Stimulated activated CD8-positive, alpha-beta memory T cell treated with anti-CD3 and anti-CD28 coated beads, Interleukin-15, amount 100 ng/mL, for 1 hour (primary cell): ENCODE results near the gene SLC19A1.

Source experiments
- DNase-seq: peaks from one replicate; pipeline ENCODE4 v3.0.0-alpha.2; 2020; ENCODE audit warnings: low read depth

SLC19A1 gene

DNA sequence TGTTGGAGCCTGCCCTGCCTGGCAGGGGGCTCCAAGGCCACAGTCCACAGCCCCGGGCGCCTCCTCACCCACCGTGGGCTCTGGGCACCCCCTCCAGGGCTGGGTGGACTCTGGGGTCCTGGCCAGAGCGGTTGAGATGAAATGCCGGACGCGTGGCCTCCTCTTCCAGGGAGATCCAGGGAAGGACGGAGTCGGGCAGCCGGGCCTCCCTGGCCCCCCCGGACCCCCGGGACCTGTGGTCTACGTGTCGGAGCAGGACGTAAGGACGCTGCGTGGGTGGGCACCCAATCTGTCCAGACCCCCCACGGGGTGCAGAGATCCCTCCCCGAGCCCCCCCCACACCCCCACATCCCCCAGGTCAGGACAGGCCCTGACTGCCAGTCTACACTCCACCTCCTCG, 51.2 kb downstream of the SLC19A1 start:
- no peak for DNase-seq

DNA sequence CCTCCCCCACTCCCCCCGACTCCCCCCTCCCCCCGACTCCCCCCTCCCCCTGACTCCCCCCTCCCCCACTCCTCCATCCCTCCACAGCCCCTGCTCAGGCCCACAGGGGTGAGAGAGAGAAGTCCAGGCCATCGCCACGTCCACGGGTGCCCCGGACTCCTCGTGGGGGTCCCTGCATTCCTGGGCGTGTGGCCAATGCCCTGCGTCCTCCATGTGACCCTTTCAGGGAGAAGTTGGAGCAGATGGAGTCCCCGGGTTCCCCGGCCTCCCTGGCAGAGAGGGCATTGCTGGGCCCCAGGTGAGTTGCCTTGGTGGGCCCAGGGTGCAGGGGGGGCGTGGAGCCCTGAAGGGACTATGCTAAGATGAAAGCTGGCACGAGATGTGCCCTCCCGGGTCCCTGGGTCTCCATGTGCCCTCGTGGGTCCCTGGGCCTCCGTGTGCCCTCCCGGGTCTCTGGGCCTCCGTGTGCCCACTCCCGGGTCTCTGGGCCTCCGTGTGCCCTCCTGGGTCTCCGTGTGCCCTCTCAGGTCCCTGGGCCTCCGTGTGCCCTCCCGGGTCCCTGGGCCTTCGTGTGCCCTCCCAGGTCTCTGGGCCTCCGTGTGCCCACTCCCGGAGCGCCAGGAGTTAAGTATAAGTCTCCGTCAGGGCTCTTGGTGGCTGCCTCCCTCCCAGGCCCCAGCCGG, 52.0 kb downstream of the SLC19A1 start:
- no peak for DNase-seq

DNA sequence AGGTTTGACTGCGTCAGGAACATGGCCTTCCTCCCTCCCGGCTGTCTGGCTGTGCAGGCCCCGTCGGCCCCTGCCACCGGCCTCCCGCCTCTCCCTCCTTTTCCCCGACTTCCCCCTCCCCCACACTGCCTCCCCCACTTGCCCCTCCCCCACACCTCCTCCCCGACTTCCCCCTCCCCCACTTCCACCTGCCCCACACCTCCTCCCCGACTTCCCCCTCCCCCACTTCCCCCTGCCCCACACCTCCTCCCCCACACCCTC, 52.6 kb downstream of the SLC19A1 start:
- DNase-seq = no peak

DNA sequence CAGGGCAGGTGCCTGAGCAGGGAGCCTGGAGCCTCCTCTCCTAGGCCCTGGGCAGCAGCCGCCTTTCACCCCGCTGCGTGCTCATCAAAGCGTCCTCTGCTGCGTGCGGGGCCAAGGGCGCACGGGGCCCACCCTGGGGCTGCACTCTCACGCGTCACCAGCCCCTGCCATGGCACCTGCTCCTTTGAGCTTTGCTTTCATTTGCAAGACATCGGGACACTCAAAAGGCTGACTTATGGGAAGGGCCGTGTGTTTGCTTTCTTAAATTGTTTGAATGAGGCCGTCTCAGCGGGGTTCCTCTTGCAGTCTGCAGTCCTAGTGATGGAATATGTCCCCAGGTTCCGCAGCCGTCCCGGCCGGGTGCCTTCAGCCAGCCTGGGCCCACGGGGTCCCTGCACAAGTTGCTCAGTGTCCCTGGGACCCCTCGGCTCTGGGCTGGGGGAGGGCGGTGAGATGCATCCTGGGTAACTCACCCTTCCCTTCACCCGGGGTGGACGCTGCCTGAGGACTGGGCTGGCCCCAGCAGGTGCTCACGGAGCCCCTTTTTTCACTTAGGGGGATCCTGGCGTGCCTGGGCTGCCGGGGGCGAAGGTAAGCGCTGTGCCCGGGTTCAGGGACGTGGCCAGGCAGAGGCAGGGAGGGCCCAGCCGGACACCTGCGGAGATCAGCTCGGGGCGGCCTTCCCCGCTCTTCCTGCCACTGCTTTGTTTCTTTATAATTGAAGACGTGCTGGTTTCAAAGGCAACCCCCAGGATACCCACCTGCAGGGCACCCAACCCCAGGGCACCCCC, 53.1 kb downstream of the SLC19A1 start:
- no peak for DNase-seq

DNA sequence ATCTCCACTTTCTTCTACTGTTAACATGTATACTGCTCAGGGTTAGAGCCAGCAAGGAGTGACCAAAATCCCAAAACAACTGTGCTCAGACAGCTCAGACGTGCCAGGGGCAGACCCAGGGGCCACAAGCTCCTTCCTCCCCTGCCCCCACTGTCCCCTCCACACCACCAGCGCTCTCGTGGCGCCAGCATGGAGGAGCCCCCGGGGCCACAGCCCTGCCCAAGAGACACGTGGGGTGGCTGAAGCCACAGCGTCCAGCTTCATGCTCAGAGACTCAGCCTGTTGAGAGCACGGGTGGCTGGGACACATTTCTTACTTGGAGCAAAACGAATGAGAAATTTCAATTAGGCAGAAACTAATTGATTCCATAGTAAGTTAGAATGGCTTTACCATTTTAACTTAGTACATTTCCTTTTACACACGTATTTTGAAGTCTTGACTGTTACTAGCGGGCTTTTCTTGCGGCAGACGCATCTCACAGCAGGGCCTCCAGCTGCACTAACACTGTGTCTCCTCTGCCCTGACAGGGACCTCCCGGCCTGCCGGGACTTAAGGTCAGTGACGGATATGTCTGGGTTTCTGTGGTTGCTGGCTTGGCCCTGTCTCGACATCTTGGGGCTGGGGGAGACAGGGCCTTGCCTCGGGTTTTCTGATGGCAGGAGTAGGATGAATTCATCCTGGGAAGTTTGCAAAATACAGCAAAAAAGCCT, 54.2 kb downstream of the SLC19A1 start:
- DNase-seq = no peak

DNA sequence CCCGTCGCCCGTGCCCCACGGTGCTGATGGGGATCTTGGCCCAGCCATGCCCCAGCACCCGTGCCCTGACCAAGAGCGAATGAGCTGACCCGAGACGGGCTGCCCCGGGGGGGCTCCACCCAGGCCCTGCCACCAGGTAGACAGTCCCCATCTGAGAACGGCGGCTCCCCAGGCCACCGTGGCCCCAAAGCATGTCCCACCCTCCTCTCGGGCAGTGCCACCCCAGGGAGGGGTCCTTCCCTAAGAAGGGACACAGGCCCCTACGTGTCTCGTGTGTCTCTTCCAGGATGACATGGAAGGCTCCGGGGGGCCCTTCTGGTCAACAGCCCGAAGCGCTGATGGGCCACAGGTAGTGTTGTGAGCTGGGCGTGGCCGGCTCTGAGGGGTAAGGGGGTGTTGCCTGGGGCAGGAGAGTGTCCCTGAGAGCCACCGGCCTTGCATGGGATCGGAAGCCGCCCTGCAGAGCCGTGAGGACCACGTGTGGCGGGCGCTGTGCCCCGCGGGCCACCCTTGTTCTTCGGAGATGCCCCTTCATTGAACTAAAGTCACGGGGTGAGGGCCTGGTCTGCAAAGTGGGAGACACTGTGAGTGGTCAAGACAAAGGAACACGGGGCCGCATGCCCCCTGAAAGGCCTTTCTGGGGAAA, 55.0 kb downstream of the SLC19A1 start:
- no peak for DNase-seq

DNA sequence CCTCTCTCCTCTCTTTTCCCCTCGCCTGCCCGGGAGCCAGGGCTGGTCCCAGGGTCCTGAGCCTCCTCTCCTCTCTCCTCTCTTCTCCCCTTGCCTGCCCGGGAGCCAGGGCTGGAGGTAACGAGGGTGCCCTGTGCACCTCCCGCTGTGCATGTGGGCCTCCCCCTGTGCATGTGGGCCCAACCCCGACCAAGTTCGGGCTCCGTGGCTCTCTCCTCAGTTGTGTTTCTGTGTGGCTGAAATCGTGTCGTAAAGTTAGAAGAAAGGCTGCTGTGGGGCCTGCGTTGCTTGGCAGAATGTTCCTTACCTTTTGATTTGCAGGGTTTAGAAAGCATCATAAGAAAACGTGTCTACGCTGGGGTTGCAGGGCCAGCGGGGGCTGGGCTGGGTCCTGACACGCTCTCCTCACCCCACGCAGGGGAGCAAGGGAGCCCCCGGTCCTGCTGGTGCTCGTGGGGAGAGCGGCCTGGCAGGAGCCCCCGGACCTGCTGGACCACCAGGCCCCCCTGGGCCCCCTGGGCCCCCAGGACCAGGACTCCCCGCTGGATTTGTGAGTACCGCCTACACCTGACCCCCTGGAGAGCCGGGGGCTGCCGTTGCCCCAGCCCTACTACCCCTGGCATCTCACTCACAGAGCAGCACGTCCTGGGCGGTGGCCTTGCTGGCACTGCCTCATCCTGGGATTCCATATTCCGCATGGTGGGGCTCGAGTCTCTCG, 55.6 kb downstream of the SLC19A1 start:
- DNase-seq = no peak

DNA sequence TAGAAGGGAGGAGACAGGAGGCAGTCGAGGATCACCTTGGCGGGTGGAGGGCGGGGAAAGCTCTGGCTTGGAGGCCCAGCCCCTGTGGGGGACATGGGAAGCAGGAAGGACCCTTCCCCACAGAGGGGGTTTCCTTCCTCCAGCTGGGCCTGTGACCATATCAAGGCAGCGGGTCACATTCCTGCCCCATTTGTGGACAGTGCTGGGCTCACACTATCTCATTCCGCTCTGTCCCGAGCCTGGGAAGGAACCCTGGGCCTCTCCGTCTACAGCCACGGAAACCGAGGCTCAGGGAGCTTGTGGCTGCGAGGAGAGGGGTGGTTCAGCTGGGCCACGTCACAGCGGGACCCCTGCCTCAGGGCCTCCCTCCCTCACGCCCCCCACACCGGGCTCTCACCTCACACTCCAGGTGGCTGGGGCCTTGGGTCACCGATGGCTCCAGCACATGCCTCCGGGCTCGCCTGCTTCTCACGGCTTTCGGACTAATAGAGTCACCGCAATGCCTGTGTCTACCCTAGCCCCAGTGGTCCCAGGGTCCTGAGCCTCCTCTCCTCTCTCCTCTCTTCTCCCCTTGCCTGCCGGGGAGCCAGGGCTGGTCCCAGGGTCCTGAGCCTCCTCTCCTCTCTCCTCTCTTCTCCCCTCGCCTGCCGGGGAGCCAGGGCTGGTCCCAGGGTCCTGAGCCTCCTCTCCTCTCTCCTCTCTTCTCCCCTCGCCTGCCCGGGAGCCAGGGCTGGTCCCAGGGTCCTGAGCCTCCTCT, 56.4 kb downstream of the SLC19A1 start:
- no peak for DNase-seq

DNA sequence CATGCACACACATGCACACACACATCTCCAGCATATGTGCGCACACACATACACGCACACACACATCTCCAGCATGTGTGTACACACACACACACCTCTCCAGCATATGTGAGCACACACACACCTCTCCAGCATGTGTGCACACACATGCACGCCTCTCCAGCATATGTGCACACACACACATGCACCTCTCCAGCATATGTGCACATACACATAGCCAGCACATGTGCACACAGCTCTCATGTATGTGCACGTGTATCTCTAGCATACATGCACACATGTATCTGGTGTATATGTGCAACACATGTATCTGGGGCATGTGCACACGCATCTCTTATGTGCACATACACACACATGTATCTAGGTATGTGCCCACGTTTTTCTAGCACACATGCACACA, 57.9 kb downstream of the SLC19A1 start:
- DNase-seq = no peak

DNA sequence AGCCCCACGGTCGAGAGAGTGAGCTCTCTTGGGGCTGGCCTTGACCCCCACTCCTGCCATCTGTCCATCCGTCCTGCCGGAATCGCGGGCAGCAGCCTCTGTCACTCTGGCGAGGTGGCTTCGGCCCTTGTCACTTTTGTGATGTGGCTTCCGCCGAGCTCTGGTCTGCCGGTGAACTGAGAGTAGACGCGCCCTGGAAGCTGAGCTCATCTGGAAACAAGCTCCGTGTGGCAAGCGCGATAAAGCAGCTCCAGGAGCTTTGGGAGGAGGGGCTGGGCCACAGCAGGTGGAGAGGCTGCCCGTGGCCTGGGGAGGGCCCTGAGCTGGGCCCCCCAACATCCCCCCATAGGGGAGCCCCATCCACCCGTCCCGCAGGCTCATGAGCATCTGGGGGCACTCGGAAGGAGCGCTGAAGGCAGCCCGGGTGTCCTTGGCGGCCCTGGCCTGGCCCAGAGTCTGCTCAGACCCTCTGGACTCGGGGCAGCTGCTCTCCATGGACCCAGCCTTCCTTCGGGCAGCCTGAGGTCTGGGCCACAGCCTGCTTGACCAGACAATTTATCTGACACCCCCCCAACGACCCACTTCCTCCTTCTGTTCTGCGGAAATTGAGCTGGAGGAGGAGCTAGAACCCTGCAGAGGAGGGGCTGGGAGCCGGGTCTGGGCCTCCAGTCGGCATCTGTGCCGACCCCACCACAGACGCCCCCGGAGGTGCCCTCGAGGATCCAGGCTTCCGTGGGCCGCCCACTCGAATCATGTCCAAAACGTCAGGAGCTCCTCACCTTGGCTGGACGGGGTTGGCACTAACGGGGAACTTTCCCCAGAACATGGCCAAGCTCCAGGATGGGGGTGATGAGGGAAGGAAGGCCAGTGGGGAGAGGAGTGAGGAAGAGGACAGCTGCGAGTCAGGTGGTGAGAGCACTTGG, 59.1 kb downstream of the SLC19A1 start:
- peak; percentile 14 for DNase-seq

DNA sequence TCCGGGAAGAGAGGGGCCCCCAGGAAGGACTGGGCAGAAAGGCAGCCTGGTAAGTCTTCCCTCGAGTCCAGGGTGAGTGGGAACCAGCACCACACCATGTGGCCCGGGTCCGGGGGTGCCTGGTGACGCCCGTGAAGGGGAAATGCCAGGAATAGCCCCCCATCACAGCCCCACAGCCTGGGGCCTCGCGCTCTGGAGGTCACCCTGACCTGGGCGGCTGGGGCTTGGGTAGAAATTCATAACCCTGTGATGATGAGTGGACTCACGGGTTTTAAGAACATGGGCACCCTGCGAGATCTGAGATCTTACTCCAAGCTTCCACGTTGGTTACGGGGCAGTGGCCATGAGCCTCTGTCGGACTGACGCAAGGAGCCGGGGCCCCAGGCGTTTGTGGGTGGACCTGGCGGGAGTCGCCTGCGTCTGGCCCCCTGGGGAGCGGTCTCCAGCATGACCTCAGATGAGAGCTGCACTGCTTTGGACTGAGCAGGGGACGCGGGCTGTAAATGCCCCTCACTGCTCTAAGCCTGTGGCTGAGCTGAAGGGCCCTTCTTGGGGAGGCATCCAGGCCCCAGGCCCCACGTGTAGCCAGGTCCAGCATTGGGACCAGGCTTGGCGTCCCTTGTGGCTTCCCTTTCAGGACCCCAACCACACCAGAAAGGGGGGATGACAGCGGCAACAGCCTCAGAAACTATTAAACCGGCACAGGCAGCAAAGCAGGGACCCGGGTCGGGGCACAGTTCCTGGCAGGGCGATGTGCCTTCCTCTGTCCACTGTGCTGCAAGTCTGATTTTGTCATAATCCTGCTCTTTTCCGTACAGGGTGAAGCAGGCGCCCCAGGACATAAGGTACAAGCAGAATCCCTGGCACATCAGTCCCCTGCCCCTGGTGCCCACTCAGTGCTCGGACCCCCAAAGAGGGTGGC, 60.0 kb downstream of the SLC19A1 start:
- DNase-seq = no peak

DNA sequence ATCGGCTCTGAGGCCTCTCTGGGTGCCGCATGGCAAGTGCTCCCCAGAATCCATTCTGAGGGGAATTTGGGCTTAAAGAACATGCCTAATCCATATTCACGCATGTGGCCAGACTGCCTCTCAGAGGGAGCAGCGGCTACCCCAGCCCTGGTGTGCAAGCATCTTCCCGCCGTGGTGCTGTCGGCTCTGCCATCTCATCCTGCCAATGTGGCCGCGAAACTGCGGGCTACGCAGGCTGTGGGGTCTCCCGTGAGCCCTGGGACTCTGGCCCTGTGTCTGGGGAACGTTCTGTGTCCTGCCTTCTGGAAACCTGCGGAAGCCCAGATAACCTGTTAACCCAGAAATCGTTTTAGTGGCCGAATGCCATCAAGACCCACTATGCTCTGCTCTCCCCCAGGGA, 60.7 kb downstream of the SLC19A1 start:
- no peak for DNase-seq

DNA sequence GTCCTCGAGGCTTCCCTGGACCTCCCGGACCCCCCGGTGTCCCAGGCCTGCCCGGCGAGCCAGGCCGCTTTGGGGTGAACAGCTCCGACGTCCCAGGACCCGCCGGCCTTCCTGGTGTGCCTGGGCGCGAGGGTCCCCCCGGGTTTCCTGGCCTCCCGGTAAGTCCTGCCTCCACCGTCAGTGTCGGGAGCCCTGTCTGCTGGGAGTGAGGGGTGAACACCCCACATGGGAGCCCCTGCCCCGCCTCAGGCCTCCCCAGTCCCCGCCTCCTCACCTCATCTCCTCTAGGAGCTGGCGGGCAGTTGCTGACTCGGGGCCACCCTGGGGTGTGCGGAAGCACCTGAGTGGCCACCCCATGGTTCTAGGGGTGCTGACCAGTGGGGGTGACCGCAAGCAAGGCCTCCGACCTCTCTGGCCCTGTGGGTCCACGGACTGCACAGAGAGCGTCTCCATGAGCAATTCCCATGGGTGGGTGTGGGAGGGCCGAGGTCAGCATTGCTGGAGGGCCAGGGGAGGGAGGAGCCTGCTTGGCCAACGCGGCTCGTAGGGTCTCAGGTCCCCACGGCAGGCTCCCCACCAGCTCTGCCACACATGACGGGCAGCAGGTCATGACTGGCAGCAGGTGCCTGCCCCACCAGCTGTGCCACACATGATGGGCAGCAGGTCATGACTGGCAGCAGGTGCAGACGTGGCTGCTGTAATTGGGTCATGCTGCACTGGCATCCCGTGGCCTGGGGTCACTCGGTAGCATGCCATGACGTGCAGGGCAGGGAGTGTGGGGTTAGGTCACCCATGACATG, 61.3 kb downstream of the SLC19A1 start:
- DNase-seq = no peak

DNA sequence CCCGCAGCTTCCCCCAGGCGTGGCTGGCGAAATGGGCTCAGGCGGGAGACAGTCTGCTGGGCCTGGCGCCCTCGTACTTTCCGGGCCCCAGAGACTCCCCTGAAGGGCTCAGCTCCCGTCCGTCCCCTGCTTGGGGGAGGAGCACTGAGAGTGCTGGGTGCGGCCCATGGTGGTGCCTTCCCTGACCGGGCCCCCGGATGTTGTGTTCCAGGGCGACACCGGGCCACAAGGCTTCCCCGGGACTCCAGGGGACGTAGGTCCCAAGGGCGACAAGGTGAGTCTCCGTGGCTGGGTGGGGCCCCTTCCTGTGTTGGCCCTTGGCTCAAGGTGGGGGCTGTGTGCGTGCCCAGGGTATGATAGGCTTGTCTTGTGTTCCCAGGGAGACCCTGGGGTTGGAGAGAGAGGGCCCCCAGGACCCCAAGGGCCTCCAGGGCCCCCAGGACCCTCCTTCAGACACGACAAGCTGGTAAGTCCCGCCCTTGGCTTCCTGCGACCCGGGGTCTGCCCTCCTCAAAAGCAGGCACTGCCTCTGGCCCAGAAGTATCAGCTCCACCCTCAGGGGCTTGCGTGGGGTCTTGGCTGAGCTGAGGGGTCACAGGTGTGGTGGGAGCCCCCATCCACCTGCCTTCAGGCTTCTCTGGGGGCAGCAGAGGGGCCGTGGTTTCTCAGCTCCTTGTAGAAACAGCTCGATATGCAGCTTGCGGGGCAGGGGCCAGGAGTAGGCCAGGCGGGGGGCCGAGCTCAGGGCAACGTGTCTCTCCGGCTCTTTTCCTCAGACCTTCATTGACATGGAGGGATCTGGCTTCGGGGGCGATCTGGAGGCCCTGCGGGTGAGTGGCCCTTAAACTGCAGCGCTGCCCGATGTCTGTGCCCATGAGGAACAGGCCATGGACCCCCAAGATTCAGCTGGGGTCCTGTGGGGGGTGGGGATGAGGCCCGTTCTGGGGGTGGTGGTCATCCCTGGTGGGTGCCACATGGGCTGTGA, 62.3 kb downstream of the SLC19A1 start:
- no peak for DNase-seq

DNA sequence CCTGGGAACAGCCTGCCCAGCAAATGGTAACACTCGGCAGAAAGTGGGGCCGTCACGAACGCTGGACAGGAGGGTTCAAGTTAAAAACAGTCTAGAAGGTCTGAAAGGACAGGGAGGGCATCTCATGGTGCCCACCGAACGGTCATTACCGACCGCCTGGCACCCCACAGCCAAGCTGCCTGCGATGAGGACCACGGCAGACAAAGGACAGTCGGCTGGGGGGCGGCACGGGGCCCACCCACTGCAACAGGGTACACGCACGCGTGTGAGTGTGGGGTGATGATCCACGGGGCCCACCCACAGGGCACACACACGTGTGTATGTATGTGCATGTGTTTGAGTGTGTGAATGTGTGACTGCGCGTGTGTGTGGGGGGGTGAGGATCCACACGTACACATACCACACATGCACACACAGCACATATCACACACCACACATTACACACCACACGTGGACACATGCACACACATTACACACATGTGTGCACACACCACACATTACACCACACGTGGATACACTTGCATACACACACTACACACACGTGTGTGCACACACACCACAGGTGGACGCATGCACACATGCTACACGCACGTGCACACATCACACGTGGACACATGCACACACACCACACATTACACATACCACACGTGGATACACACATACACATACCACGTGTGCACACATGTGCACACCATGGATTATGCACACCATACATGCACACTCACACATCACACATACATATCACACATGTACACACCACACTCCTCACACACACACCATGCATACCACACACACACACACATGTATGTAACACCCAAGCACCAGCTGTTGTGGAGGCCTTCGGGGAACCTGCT, 63.2 kb downstream of the SLC19A1 start:
- DNase-seq = no peak

DNA sequence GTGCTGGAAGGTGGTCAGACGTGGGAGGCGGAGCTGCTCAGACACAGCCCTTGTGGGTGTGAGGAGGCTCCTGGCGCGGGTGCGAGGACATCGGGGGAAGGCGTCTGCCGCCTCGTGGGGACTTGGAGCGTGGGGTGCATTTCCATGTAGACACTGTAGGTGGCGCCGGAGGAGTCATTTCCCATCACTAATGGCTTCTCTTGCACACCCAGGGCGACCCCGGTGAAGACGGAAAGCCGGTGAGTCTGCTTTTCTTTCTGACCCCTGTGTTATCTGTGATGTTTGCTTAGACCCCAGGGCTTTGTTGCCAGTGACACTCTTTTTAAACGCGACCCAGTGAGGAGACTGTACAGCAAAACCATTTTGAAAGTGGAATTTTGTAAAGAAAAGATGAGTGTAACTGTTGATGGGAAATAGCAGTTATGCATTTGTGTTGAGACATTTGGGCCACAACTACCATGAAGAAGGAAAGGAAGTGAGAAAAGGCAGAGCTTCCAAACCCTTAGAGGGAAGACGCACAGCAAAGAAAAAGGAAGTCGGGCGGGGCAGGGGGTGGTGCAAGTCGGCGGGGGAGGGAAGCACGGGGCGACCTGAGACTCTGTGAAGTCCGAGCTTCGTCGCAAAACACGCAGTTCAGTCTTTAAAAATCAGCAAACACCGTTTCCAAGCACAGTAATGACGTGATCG, 64.0 kb downstream of the SLC19A1 start:
- DNase-seq = peak; percentile 68
